Measurements from ENCODE around the gene SRM.
"Not testable (repeated sequence)": the region's sequence is repeated elsewhere in the genome, so short reads cannot be mapped to it uniquely, and the experiment has no call there.

Gene SRM

DNA sequence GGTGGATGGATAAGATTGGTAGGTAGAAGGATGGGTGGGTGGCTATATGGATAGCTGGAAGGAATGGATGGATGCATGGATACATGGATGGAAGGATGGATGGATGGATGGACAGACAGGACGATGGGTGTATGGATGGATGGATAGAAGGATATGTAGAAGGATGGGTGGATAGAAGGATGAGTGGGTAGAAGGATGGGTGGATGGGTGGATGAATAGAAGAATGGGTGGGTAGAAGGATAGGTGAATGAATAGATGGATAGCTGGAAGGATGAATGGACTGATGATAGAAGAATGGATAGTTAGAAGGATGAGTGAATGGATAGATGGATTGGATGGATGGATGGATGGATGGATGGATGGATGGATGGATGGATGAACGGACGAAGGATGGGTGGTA is 17.8 kb downstream of the SRM start:
- H4K20me1 ChIP-seq (ENCODE audit: low read depth, low read length): no peaks in the 10 kb centered on the region
- no peaks in the 10 kb centered on the region for H3K9me3 ChIP-seq (ENCODE audit: insufficient read depth, low read length)
- no peak overlapping the region for H3K4me3 ChIP-seq (ENCODE audit: insufficient read depth, low read length, poor library complexity, severe bottlenecking)
- no peak overlapping the region for H3K9ac ChIP-seq (ENCODE audit: low read length)
- no peaks in the 10 kb centered on the region for H3K27me3 ChIP-seq (ENCODE audit: low read length)
- no peaks in the 10 kb centered on the region for H3K9me2 ChIP-seq (replicated peaks; ENCODE audit: insufficient read depth, low read length)
- H3K4me2 ChIP-seq (ENCODE audit: low read depth, low read length, poor library complexity, severe bottlenecking): no peak overlapping the region
- H2AFZ ChIP-seq (ENCODE audit: low read depth, low read length, severe bottlenecking): no peak overlapping the region
- TF ChIP-seq, protein P1, sequence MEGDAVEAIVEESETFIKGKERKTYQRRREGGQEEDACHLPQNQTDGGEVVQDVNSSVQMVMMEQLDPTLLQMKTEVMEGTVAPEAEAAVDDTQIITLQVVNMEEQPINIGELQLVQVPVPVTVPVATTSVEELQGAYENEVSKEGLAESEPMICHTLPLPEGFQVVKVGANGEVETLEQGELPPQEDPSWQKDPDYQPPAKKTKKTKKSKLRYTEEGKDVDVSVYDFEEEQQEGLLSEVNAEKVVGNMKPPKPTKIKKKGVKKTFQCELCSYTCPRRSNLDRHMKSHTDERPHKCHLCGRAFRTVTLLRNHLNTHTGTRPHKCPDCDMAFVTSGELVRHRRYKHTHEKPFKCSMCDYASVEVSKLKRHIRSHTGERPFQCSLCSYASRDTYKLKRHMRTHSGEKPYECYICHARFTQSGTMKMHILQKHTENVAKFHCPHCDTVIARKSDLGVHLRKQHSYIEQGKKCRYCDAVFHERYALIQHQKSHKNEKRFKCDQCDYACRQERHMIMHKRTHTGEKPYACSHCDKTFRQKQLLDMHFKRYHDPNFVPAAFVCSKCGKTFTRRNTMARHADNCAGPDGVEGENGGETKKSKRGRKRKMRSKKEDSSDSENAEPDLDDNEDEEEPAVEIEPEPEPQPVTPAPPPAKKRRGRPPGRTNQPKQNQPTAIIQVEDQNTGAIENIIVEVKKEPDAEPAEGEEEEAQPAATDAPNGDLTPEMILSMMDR (IDR thresholded peaks at IDR 0.05; ENCODE audit: insufficient read depth, low read length, poor library complexity, severe bottlenecking): no peak
- TF ChIP-seq EZH2phosphoT487 (conservative IDR thresholded peaks at IDR 0.05; ENCODE audit: low read length): no peak
- no peaks in the 10 kb centered on the region for H3K79me2 ChIP-seq (ENCODE audit: insufficient read depth, low read length)
- no peak overlapping the region for H3K27ac ChIP-seq (ENCODE audit: low read depth, low read length)
- no peaks in the 10 kb centered on the region for H3F3A ChIP-seq (ENCODE audit: insufficient read depth)
- H3K36me3 ChIP-seq (ENCODE audit: low read length): no peaks in the 10 kb centered on the region

DNA sequence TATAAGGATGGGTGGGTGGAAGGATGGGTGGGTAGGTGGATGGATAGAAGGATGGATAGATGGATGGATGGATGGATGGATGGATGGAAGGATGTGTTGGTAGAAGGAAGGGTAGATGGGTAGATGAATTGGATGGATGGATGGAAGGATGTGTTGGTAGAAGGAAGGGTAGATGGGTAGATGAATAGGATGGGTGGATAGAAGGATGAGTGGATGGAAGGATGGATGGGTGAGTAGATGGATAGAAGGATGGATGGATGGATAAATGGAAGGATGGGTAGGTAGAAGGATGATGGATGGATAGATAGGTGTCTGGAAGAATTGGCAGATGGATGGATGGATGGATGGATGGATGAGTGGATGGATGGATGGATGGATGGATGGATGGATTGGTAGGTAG is 18.8 kb downstream of the SRM start:
- Histone ChIP-seq H3K4me2 (ENCODE audit: low read depth, low read length, poor library complexity, severe bottlenecking) (no peak overlapping the region), H3K36me3 (ENCODE audit: low read length) (no peaks in the 10 kb centered on the region), H4K20me1 (ENCODE audit: low read depth, low read length) (no peaks in the 10 kb centered on the region), H3K79me2 (ENCODE audit: insufficient read depth, low read length) (no peaks in the 10 kb centered on the region), H2AFZ (ENCODE audit: low read depth, low read length, severe bottlenecking) (no peak overlapping the region), H3K4me3 (ENCODE audit: insufficient read depth, low read length, poor library complexity, severe bottlenecking) (no peak overlapping the region), H3K9me3 (ENCODE audit: insufficient read depth, low read length) (no peaks in the 10 kb centered on the region), H3F3A (ENCODE audit: insufficient read depth) (no peaks in the 10 kb centered on the region), H3K9me2 (replicated peaks; ENCODE audit: insufficient read depth, low read length) (no peaks in the 10 kb centered on the region), H3K27ac (ENCODE audit: low read depth, low read length) (no peak overlapping the region), H3K27me3 (ENCODE audit: low read length) (no peaks in the 10 kb centered on the region), H3K9ac (ENCODE audit: low read length) (no peak overlapping the region)
- no peak for TF ChIP-seq EZH2phosphoT487 (conservative IDR thresholded peaks at IDR 0.05; ENCODE audit: low read length)
- TF ChIP-seq, protein P1 (IDR thresholded peaks at IDR 0.05; ENCODE audit: insufficient read depth, low read length, poor library complexity, severe bottlenecking): no peak

DNA sequence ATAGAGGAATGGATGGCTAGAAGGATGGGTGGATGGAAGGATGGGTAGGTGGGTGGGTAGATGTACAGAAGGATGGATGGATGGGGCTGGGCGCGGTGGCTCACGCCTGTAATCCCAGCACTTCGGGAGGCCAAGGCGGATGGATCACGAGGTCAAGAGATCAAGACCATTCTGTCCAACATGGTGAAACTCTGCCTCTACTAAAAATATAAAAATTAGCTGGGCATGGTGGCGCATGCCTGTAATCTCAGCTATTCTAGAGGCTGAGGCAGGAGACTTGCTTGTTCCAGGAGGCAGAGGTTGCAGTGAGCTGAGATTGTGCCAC is 19.8 kb downstream of the SRM start:
- H3K27ac ChIP-seq (ENCODE audit: low read depth, low read length); H2AFZ ChIP-seq (ENCODE audit: low read depth, low read length, severe bottlenecking); H3K36me3 ChIP-seq (ENCODE audit: low read length); H3K79me2 ChIP-seq (ENCODE audit: insufficient read depth, low read length); H3K4me3 ChIP-seq (ENCODE audit: insufficient read depth, low read length, poor library complexity, severe bottlenecking); H3K27me3 ChIP-seq (ENCODE audit: low read length); H4K20me1 ChIP-seq (ENCODE audit: low read depth, low read length); H3K9me2 ChIP-seq (replicated peaks; ENCODE audit: insufficient read depth, low read length); H3K9ac ChIP-seq (ENCODE audit: low read length); H3K4me2 ChIP-seq (ENCODE audit: low read depth, low read length, poor library complexity, severe bottlenecking); H3K9me3 ChIP-seq (ENCODE audit: insufficient read depth, low read length); H3F3A ChIP-seq (ENCODE audit: insufficient read depth): not testable (repeated sequence)

DNA sequence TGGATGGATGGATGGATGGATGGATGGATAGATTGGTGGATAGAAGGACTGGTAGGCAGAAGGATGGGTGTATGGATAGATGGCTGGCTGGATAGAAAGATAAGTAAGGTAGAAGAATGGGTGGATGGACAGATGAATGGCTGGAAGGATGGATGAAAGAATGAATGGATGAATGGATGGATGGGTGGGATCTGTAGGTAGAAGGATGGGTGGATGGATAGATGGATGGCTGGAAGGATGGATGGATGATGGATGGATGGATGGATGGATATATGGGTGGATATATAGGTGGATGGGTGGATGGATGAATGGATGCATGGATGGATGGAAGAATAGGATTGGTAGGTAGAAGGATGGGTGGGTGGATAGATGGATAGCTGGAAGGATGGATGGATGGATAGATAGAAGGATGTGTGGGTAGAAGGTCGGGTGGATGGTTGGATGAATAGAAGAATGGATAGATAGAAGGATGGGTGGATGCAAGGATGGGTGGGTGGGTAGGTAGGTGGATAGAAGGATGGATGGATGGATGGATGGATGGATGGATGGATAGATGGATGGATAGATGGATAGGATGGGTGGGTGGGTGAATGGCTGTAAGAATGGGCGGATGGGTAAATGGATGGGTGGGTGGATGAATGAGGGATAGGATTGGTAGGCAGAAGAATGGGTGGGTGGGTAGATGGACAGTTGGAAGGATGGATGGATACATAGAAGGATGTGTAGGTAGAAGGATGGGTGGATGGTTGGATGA is 20.3 kb downstream of the SRM start:
- Histone ChIP-seq H4K20me1 (ENCODE audit: low read depth, low read length) (no peaks in the 10 kb centered on the region), H3K27me3 (ENCODE audit: low read length) (no peaks in the 10 kb centered on the region), H2AFZ (ENCODE audit: low read depth, low read length, severe bottlenecking) (no peak overlapping the region), H3F3A (ENCODE audit: insufficient read depth) (no peaks in the 10 kb centered on the region), H3K4me2 (ENCODE audit: low read depth, low read length, poor library complexity, severe bottlenecking) (no peak overlapping the region), H3K9me2 (replicated peaks; ENCODE audit: insufficient read depth, low read length) (no peaks in the 10 kb centered on the region), H3K4me3 (ENCODE audit: insufficient read depth, low read length, poor library complexity, severe bottlenecking) (no peak overlapping the region), H3K79me2 (ENCODE audit: insufficient read depth, low read length) (no peaks in the 10 kb centered on the region), H3K36me3 (ENCODE audit: low read length) (no peaks in the 10 kb centered on the region), H3K9ac (ENCODE audit: low read length) (no peak overlapping the region), H3K27ac (ENCODE audit: low read depth, low read length) (no peak overlapping the region), H3K9me3 (ENCODE audit: insufficient read depth, low read length) (no peaks in the 10 kb centered on the region)
- TF ChIP-seq EZH2phosphoT487 (conservative IDR thresholded peaks at IDR 0.05; ENCODE audit: low read length): no peak
- TF ChIP-seq, protein P1 (IDR thresholded peaks at IDR 0.05; ENCODE audit: insufficient read depth, low read length, poor library complexity, severe bottlenecking): no peak
